LNCaP clone FGC (cell line): ENCODE results near the gene ECE1.
"Not testable (repeated sequence)": the region's sequence is repeated elsewhere in the genome, so short reads cannot be mapped to it uniquely, and the experiment has no call there.

Source experiments
- DNase-seq: peaks from one replicate; pipeline ENCODE4 v3.0.0-alpha.2; 2011; ENCODE audit warnings: low read depth
- H3K4me3 ChIP-seq: 2 replicates; pipeline ENCODE4 v1.5.1; 2011; ENCODE audit warnings: mild to moderate bottlenecking, low read depth, low read length, control low read depth
- TF ChIP-seq, protein P1 (sequence below): IDR thresholded peaks from 2 replicates; pipeline ENCODE4 v1.5.1; 2012; ENCODE audit warnings: mild to moderate bottlenecking; ENCODE audit not compliant: control insufficient read depth, insufficient read depth; ENCODE audit errors: extremely low read depth

Gene ECE1

DNA sequence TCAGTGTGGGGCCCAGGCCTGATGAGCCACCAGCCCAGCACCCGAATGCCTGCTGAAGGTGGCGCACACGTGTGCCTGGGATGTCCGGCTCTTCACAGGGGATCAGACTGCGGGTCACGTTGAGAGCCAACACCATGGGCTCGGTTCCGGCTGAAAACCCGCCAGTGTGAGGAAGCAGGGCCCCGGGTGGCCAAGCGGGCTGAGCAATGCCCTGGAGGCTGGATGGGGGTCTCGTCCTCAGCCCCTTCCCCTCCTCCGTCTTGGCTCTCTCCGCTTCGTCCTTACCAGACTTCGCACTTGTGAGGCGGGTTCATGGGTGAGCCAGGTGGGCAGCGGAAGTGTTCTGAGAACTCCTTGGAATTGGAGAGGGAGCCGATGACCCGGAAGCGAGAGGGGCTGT is 70.6 kb downstream of the ECE1 start:
- H3K4me3 ChIP-seq: no peak overlapping the region
- DNase-seq: no peak
- TF ChIP-seq, protein P1, sequence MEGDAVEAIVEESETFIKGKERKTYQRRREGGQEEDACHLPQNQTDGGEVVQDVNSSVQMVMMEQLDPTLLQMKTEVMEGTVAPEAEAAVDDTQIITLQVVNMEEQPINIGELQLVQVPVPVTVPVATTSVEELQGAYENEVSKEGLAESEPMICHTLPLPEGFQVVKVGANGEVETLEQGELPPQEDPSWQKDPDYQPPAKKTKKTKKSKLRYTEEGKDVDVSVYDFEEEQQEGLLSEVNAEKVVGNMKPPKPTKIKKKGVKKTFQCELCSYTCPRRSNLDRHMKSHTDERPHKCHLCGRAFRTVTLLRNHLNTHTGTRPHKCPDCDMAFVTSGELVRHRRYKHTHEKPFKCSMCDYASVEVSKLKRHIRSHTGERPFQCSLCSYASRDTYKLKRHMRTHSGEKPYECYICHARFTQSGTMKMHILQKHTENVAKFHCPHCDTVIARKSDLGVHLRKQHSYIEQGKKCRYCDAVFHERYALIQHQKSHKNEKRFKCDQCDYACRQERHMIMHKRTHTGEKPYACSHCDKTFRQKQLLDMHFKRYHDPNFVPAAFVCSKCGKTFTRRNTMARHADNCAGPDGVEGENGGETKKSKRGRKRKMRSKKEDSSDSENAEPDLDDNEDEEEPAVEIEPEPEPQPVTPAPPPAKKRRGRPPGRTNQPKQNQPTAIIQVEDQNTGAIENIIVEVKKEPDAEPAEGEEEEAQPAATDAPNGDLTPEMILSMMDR: no peak

- H3K4me3 ChIP-seq: no peak overlapping the region
- TF ChIP-seq, protein P1: 0 out of 2 replicates have a peak, but pooled peaks have one; percentile 19
- no peak for DNase-seq
Observed at GRCh38 chr1:21217812-21218596, 72.3 kb downstream of the ECE1 start.

DNA sequence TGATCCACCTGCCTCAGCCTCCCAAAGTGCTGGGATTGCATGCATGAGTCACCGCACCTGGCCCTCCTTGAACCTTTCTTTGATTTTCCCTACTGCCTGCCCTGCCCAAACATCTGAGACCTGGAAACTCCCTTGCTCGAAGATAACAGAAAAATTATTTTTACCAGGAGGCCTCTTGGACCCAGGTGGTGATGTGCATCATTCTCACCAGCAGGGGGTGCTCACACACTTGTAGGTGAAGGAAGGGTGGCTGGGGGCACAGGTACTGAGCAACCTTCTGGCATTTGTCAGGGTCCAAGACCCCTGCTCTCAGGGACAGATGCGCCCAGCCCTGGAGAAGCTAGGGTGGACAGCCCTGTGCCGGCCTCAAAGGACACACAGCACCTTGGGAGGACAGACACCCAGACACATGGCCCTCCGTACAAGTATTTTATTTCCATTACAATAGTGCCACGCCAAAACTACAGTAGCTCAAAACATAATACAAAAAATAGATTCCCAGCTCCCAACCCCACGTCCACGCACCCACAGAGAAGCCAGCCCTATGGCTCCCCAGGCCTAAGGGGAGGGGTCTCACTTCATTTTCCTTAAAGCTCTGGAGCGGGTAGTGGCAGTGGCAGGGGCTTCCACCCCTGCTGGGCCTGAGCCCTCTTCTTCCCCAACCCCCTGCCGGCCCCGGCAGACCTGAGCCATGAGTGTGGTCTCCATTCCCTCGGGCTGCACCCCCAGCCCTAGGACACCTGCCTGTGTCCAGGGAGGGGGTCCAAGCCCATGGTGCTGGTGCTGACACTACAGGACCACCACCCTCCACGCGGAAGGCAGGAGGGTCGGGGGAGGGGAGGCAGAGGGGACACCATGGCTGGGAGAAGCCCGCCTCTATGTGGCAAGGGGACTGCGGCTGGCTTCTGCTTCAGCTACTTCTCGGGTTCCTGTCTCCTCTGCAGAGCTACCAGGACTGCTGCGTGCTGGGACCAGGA is 73.1 kb downstream of the ECE1 start:
- no peak overlapping the region for H3K4me3 ChIP-seq
- DNase-seq: peak; percentile 2
- TF ChIP-seq, protein P1: peak; percentile 67

DNA sequence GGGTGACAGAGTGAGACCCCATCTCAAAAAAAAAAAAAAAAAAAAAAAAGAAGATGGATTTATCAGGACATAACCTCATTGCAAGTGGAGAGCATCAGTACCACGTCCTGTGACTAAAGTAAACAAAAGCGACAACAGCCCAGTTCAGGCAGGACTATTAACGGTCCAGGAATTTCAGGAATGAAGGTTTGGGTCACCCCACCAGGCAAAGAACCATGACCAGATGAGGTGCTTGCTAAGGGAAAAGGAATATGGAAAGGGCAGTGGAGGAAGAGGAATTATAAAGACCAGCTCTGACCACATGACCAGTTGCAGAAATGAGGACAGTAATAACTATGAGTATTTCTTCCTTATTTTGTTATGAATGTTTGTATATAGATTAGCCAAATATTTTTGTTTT is 78.1 kb downstream of the ECE1 start:
- no peak for DNase-seq
- TF ChIP-seq, protein P1: no peak
- no peak overlapping the region for H3K4me3 ChIP-seq

GRCh38 chr1:21208137-21208700 is 82.0 kb downstream of the ECE1 start:
- DNase-seq, H3K4me3 ChIP-seq: not testable (repeated sequence)

DNA sequence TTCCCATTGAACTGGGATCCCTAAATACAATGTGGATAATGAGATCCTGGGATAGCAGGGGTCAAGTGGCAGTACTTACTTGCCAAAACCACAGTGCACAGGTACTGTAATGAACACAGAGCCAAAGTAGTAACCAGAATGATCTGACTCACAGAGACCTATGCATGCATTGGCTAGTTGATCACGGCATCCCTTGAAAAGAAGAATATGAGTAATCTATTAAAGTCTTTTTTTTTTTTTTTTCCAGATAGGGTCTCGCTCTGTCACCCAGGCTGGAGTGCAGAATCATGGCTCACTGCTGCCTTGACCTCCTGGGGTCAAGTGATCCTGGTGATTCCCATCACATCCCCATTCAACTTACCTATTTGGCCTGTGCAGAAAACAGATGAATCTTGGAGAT is 84.1 kb downstream of the ECE1 start:
- no peak for DNase-seq
- TF ChIP-seq, protein P1: no peak
- no peak overlapping the region for H3K4me3 ChIP-seq

DNA sequence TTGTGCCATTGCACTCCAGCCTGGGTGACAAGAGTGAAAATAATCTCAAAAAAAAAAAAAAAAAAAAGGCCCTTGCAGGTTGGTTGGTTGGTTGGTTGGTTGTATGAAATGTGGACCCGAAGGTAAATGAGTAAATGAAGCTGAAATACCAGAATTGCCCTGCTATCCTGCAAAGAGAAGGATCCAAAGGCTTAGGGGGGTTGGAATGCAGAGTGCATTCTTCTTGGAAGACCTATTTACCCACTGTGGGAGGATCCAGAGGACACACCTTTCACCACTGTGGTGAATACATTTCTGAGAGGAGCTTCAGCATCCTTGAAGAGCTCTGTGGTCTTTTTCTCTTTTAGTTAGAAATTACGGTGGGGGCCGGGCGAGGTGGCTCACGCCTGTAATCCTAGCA is 84.8 kb downstream of the ECE1 start:
- TF ChIP-seq, protein P1: no peak
- H3K4me3 ChIP-seq: no peak overlapping the region
- no peak for DNase-seq
